ENCODE data around the gene SMIM17. TPM values are rescaled to one million over a fixed set of nuclear protein-coding genes. Genes with fewer than 3 reads are reported as not detected.

The SMIM17 gene
- total RNA-seq, 1 donor, result 0.43 TPM

DNA sequence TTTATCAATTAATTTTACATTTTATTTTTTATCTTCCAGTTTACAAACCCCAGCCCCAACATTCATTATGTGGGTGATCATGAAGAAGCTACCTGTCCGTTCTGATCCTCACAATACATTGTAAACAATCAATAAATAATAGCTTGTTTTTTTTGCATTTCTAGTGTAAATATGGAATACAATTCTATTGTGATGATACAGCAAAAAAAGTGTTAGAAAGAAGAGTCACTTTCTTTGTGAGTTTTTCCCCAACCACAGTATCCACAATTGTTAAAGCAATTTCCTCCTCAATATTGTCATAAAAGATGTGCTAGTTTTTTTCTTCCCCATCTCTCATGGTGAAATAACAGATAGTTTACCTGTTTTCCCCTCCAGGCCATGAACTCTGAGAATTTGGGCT, 58.9 kb downstream of the SMIM17 start:
- no peak for DNase-seq (ENCODE audit: low read depth)
- no peak overlapping the region for H3K4me3 ChIP-seq (ENCODE audit: low read depth, low read length)
- TF ChIP-seq, protein P1, sequence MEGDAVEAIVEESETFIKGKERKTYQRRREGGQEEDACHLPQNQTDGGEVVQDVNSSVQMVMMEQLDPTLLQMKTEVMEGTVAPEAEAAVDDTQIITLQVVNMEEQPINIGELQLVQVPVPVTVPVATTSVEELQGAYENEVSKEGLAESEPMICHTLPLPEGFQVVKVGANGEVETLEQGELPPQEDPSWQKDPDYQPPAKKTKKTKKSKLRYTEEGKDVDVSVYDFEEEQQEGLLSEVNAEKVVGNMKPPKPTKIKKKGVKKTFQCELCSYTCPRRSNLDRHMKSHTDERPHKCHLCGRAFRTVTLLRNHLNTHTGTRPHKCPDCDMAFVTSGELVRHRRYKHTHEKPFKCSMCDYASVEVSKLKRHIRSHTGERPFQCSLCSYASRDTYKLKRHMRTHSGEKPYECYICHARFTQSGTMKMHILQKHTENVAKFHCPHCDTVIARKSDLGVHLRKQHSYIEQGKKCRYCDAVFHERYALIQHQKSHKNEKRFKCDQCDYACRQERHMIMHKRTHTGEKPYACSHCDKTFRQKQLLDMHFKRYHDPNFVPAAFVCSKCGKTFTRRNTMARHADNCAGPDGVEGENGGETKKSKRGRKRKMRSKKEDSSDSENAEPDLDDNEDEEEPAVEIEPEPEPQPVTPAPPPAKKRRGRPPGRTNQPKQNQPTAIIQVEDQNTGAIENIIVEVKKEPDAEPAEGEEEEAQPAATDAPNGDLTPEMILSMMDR (IDR thresholded peaks at IDR 0.05; ENCODE audit: insufficient read depth, low read depth, low read length), result no peak

DNA sequence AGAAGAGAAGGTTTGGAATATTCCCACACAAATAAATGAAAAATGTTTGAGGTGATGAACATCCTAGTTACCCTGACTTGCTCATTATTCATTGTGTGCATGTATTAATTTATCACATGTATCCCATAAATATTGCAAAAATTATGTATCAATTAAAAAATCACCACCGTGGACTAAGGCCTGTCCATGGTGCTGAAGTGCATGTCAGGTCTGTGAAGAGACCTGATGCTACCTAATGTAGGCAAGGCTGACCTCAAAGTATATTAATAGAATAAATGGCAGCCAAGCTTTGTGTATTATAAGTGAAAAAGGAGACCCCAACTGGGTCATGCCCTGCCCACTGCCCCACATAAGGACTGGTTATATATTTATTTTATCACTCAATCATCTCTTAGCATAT, 63.0 kb downstream of the SMIM17 start:
- no peak overlapping the region for H3K4me3 ChIP-seq (ENCODE audit: low read depth, low read length)
- DNase-seq (ENCODE audit: low read depth), result no peak
- TF ChIP-seq, protein P1 (IDR thresholded peaks at IDR 0.05; ENCODE audit: insufficient read depth, low read depth, low read length), result no peak

Other genes starting within 250 kb of the SMIM17 start
- 2.3 and 2.6 TPM in 2 replicates for gene ZNF582, start 249.6 kb upstream of the SMIM17 start, total RNA-seq
- gene ZNF583, start 238.8 kb upstream of the SMIM17 start, total RNA-seq, result 7.1 and 9.1 TPM in 2 replicates
- 0.97 and 2.6 TPM in 2 replicates for gene ZNF667, start 165.8 kb upstream of the SMIM17 start, total RNA-seq
- gene ZNF471, start 135.3 kb upstream of the SMIM17 start, total RNA-seq, result 1.9 and 3.9 TPM in 2 replicates
- 6.1 and 12.1 TPM in 2 replicates for gene ZFP28, start 104.2 kb upstream of the SMIM17 start, total RNA-seq
- 2.6 and 3.9 TPM in 2 replicates for gene ZNF470, start 75.7 kb upstream of the SMIM17 start, total RNA-seq
- 8.2 and 8.4 TPM in 2 replicates for gene ZNF71, start 47.9 kb upstream of the SMIM17 start, total RNA-seq
- gene ZNF835, start 28.6 kb downstream of the SMIM17 start, total RNA-seq, result 0.32 TPM in 1 of 2 replicates, not detected in the other
- gene PEG3, start 197.6 kb downstream of the SMIM17 start, total RNA-seq, result 0.32 and 0.43 TPM in 2 replicates
- gene ZIM2, start 197.6 kb downstream of the SMIM17 start, total RNA-seq, result not detected in 2 replicates

Measured in fibroblast of villous mesenchyme (primary cell).